Midbrain (tissue), 1 donor: Measurements from ENCODE around the gene SOX8.
"Not testable (repeated sequence)": the region's sequence is repeated elsewhere in the genome, so short reads cannot be mapped to it uniquely, and the experiment has no call there.

Experiments
- DNase-seq: peaks from one replicate; lab custom pipeline; 2025; lab: John Stamatoyannopoulos, UW

SOX8 gene

DNA sequence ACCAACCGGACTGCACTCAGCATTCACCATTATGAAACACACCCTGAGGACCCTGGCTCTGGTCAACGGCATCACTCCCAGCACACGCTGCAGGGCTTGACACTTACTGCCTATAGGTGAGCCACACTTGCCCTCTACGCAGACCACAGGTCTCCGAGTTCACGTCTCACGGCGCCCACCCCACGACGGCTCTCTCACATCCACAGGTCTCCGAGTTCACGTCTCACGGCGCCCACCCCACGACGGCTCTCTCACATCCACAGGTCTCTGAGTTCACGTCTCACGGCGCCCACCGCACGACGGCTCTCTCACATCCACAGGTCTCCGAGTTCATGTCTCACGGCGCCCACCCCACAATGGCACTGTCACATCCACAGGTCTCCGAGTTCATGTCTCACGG is 25.8 kb upstream of the SOX8 start:
- not testable (repeated sequence) for DNase-seq

GRCh38 chr16:959232-960040 is 22.1 kb upstream of the SOX8 start:
- no peak for DNase-seq

- DNase-seq: no peak
Measured at GRCh38 chr16:962366-962765, 19.2 kb upstream of the SOX8 start.

GRCh38 chr16:962901-963814 is 18.4 kb upstream of the SOX8 start:
- no peak for DNase-seq

DNA sequence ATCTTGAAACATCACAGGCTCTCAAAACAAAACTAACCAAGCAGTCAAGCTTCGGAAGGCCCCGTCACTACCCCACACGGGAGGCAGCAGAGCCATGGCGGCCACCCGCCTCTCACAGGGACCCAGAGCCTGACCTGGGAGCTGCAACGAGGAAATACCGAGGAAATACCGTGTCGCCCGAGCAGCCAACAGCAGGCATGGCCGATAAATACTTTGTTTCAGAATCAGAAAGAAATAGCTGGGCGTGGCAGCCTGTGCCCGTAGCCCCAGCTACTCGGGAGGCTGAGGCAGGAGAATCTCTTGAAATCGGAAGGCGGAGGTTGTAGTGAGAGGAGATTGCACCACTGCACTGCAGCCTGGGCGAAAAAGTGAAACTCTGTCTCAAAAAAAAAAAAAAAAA is 17.7 kb upstream of the SOX8 start:
- DNase-seq: no peak

DNA sequence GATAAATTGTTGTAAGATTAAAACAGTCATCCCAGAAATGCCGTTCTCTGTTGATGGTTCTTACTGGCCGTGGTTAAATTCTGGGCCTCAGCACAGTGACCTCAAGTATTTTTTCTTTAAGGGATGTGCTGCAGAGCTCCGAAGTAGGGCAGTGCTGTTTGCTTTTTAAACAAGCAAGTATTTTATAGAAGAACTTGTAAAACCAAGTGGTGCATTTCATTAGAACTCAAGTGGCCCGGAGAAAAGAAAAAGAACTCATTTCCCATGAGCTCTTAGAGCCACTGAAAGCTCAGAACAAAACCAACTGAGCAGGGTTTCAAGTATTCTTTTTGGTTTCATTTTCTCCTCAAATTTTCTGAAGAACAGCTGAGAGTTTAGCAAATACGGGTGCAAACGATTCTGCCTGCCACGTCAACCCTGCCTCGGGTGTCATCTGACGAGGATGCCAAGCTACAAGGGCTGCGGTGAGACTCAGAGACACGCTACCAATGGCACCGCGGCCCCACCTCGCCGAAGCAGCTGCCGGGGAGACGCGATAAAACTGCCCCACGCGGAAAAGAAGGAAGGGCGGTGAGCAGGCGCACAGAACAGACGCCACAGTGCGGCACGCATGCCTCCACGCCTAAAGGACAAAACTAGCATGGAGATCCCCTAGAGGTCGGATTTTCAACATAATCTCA is 17.1 kb upstream of the SOX8 start:
- peak; percentile 31 for DNase-seq

- DNase-seq: no peak
Measured at GRCh38 chr16:965036-965395, 16.6 kb upstream of the SOX8 start.

DNA sequence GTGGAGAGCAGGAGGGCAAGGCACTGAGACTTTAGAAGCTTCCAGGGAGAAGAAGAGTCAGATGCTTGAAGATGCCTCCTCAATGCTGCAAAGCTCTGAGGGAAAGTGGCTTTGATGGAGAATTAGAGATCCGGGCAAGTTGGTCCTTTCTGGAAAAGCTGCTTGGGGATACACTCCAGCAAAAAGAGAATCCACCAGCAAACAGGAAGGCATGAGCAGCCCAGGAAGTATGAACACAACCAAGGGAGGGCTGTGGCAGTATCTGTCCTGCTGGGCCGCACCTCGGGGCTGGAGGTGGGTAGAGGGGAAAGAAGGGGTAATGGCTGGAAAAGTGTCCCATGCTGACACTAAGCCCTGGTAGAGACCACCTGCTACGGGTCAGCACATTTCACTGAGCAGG is 16.1 kb upstream of the SOX8 start:
- no peak for DNase-seq

- DNase-seq: no peak
Measured at GRCh38 chr16:966035-966434, 15.5 kb upstream of the SOX8 start.

GRCh38 chr16:966505-966904 is 15.1 kb upstream of the SOX8 start:
- DNase-seq: no peak

- no peak for DNase-seq
Measured at GRCh38 chr16:967077-967541, 14.5 kb upstream of the SOX8 start.

- no peak for DNase-seq
Measured at GRCh38 chr16:967546-968295, 13.8 kb upstream of the SOX8 start.

GRCh38 chr16:968620-969019 is 12.9 kb upstream of the SOX8 start:
- DNase-seq: no peak

- DNase-seq: no peak
Measured at GRCh38 chr16:969508-970385, 11.8 kb upstream of the SOX8 start.

DNA sequence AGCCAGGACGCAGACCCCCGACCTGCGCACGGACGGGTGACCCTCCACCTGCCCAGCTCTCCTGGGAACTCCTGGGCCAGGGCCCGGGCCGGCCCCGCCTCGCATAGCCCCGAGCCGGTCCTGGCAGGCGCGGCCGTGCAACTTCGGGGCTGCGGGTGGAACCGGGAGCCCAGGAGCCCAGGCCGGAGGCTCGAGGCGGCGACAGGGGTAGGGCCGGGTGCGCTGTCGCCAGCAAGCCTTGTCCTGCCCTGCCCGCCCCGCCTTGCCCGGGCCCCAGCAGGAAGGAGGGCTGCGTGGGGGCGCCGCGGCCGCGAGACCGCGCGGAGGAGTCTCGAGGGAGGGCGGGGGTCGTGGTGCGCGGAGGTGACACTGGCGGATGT is 11.2 kb upstream of the SOX8 start:
- DNase-seq: no peak

- peak; percentile 97 for DNase-seq
Measured at GRCh38 chr16:970766-971581, 10.6 kb upstream of the SOX8 start, which contains the start of gene LMF1. Gene LMF1, minus strand, starts transcription at chr16:970984. Its CDS starts 4 bp downstream, at chr16:970980.

DNA sequence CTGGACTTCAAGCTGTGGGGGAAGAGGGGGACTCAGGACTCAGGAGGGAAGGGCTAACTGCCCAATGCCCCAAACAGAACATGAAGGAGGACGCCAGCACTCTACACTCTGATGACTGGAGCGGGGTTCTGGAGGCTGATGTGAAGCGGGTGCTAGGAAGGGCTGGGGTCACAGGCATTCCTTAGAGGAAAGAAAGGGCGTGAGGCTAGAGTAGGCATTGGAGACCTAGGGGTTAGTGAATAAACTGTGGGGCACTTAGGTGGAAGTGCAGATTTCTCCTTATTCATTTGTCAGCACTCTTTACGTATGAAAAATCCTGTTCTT is 10.0 kb upstream of the SOX8 start:
- no peak for DNase-seq

DNA sequence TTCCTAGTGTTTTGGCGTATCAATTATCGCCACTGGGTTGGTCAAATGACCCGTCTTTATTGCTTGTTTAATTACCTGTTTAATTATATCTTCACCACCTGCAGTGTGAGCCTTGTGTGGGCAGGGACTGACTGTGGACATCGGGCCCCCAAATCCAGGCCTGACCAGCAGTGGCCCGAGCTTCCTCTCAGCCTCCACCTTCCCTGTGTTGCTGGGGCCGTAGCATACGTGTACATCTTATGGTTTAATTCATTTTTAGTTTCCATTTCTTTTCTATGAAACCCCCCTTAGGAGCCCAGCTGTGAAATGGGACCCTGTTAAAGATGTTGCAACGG is 9.6 kb upstream of the SOX8 start:
- DNase-seq: no peak

DNA sequence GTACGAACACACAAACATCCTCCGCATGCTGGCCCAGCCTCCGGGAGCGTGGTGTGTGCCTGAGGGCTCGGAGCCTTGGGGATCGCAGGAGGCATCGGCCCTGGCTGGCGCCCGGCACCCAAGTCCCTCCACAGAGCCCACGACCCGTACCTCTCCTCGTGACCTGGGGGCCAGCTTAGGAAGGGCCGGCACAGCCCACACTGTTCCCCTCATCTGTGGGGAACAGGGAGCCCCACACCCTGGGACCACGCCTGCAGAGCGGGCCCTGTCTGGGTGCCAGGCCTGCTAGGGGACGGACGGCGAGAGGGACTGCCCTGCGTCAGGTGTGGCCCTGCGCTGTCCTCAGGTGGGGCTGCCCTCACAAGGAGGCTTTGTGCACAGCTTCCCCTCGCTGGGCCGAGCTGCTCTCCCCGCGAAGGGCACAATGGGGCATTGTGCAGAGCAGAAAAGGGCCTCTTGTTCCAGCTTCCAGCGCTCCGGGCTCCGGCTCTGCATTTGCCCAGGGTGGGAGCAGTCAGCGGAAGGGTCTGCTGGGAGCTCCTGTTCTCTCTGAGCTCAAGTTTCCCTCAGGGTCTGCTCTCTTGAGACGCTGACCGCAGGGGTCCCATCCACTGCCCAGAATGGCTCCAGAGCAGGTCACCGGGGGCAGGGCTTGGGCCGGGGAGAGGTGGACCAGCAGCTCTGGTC is 9.1 kb upstream of the SOX8 start:
- peak; percentile 89 for DNase-seq

- DNase-seq: no peak
Measured at GRCh38 chr16:973366-973765, 8.2 kb upstream of the SOX8 start.
